Sigmoid colon (tissue), 7 donors: ENCODE results near the gene CAPN8. TPM values are rescaled to one million over a fixed set of nuclear protein-coding genes. Genes with fewer than 3 reads are reported as not detected.

Experiments
- DNase-seq: peaks from one replicate; pipeline ENCODE4 v3.0.0-alpha.2; 2019
- H3K27ac ChIP-seq, 4 donors: fragments of 200-600 bp; sonication (generic); one replicate each; pipeline ENCODE4 v1.5.1; 2016 to 2019; ENCODE audit warnings: mild to moderate bottlenecking in 1 of 4
- H3K27me3 ChIP-seq, 3 donors: fragments of 200-600 bp; sonication (generic); one replicate each; pipeline ENCODE4 v1.5.1; 2019; ENCODE audit warnings: mild to moderate bottlenecking in 1 of 3
- H3K36me3 ChIP-seq, 4 donors: fragments of 200-600 bp; sonication (generic); one replicate each; pipeline ENCODE4 v1.5.1; 2016 to 2019
- H3K4me1 ChIP-seq, 4 donors: fragments of 200-600 bp; sonication (generic); one replicate each; pipeline ENCODE4 v1.5.1; 2017 to 2019
- H3K4me3 ChIP-seq, 4 donors: fragments of 200-600 bp; sonication (generic); one replicate each; pipeline ENCODE4 v1.5.1; 2017 to 2019; ENCODE audit warnings: mild to moderate bottlenecking in 2 of 4, moderate library complexity in 1 of 4
- H3K9me3 ChIP-seq, 4 donors: fragments of 200-600 bp in 3 of 4; sonication (generic) in 3 of 4; one replicate each; pipeline versions ENCODE4 v1.5.1 to v1.6.1; 2013 to 2019
- CTCF ChIP-seq, 4 experiments: fragments of 450-650 bp in 3 of 4; fragments of 200-600 bp in 1 of 4; IDR thresholded peaks; one replicate each; pipeline ENCODE4 v1.5.1; 2016 to 2019; ENCODE audit warnings: antibody characterized with exemption in 4 of 4, mild to moderate bottlenecking in 3 of 4, moderate library complexity in 2 of 4
- EP300 ChIP-seq, 4 donors: sonication (generic); formaldehyde crosslinking; IDR thresholded peaks; one replicate each; pipeline ENCODE4 v1.6.1; 2017; ENCODE audit warnings: antibody characterized with exemption in 4 of 4
- POLR2A ChIP-seq, 2 donors: fragments of 450-650 bp; IDR thresholded peaks; one replicate each; pipeline ENCODE4 v1.6.1; 2016; ENCODE audit warnings: antibody characterized with exemption in 2 of 2, mild to moderate bottlenecking in 2 of 2, moderate library complexity in 2 of 2
- POLR2AphosphoS5 ChIP-seq, 4 donors: sonication (generic); formaldehyde crosslinking; IDR thresholded peaks; one replicate each; pipeline ENCODE4 v1.6.1; 2017; ENCODE audit warnings: antibody characterized with exemption in 4 of 4
- WGBS, 2 donors: extraction: QIAGEN DNeasy Blood & Tissue Kit; methylation state at CpG; one replicate each; pipeline ENCODE4 v1.1.7; 2013; 5-methylcytosine and 5-hydroxymethylcytosine counted together
- intact Hi-C: fragments of 100-400 bp; cut with DNase I; formaldehyde crosslinking; loops from one replicate; pipeline ENCODE4 v1.15.1; 2023
- polyA plus RNA-seq, 3 donors: library from polyadenylated mRNA; stranded (reverse); fragments of 200-250 nt; gene quantifications; one replicate each; pipeline ENCODE4 v1.2.3, GENCODE V29; 2013
- total RNA-seq, 4 donors: library from RNA; depleted of rRNA; stranded (reverse); fragments of >200 nt; gene quantifications; one replicate each; pipeline ENCODE4 v1.1.0, GENCODE V29; 2016
- donor health status: healthy with polysubstance abuse.
- donor health status: Bipolar disorder and iron deficiency.
- donor health status: healthy.

The CAPN8 gene
- total and polyA plus RNA-seq, 7 donors, result 1.1 to 67.6 (median 42.7) TPM; not detected in 3

GRCh38 chr1:223702735-223703667 is 37.5 kb upstream of the CAPN8 start:
- 90 to 92% methylated on average over 4 of the region's 4 CpGs for WGBS, 2 donors
- intact Hi-C loops, result no loop called here
- peaks cover 0 to 54% (median 48%) of the 10 kb centered on the region in 4 donors for H3K4me1 ChIP-seq

DNA sequence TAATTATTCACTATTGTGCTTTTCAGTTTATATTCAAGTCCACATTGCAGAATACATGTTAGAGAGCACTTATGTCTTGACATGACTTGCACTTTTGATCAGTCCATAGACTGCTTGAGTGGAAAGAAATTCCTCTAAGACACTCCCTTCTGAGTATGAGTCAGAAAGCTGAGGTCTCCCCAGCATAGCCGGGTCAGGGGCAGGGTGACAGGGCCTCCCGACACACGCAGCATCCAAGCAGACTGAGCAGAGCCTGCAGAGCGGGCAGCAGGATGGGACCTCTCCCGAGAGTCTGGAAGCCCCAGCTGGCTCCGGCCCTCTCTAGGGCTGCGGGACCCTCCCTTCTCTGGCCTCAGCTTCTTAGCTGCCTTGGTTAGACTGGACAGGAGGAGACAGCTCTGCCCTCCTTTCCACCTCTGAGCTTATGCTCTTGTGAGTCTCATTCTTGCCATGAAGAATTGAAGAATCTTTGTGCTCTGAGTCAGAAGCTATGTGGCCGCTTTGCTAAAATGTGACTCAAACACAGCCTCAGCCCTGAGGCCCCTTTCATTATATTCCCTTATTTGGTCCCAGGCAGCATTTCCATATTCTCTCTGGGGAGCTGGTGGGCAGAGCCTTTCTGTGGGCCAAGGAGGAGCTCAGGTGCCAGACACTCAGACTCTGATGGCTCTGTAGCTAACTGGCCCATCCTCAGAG is 35.6 kb upstream of the CAPN8 start:
- peak overlapping the region; percentile 56 to 87 (median 72) for H3K27ac ChIP-seq
- intact Hi-C loops, result no loop called here
- no peaks in the 10 kb centered on the region for H3K27me3 ChIP-seq
- DNase-seq, result no peak
- H3K36me3 ChIP-seq, result no peaks in the 10 kb centered on the region
- no peaks in the 10 kb centered on the region for H3K9me3 ChIP-seq
- H3K4me3 ChIP-seq, result no peak overlapping the region
- H3K4me1 ChIP-seq, result peaks cover 0 to 35% (median 31%) of the 10 kb centered on the region in 4 donors
- TF ChIP-seq EP300 (IDR thresholded peaks at IDR 0.05) (no peak), POLR2AphosphoS5 (IDR thresholded peaks at IDR 0.05) (peak in 2 of 4 donors; percentile 15 to 36), POLR2A (IDR thresholded peaks at IDR 0.05) (no peak)
- 77 to 84% methylated on average over 8 of the region's 8 CpGs for WGBS, 2 donors

More at GRCh38 chr1:223702735-223703667, 37.5 kb upstream of the CAPN8 start:
- Histone ChIP-seq H3K27ac (peak overlapping the region in 1 of 4 donors; percentile 32), H3K4me3 (no peak overlapping the region), H3K36me3 (no peaks in the 10 kb centered on the region), H3K9me3 (no peaks in the 10 kb centered on the region), H3K27me3 (no peaks in the 10 kb centered on the region)
- DNase-seq, result no peak
- TF ChIP-seq CTCF (IDR thresholded peaks at IDR 0.05) (no peak), POLR2A (IDR thresholded peaks at IDR 0.05) (no peak), EP300 (IDR thresholded peaks at IDR 0.05) (no peak), POLR2AphosphoS5 (IDR thresholded peaks at IDR 0.05) (no peak)

DNA sequence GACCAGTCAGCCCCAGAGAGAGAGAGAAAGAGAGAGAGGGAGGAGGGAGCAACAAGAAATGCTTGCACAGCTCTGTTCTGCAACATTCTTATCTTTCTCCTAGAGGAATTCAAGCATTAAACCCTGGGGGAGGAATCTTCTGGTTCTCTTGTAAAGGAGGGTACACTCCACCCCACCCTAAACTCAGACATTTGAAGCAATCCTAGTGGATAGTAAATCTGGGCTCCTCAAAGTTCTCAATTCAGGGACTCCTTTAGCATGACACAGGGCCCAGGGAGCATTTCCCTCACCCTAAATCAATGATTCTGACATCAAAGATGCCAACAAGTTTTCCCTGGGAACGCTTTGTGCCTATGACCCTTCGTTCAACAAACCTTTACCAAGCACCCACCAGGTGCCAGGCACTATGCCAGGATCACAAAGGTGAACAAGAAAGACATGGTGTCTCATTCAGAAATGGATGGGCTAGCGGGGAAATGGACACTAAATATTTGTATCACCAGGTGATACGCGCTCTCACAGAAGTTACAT is 35.0 kb upstream of the CAPN8 start:
- H3K9me3 ChIP-seq, result no peaks in the 10 kb centered on the region
- TF ChIP-seq EP300 (IDR thresholded peaks at IDR 0.05) (no peak), POLR2AphosphoS5 (IDR thresholded peaks at IDR 0.05) (no peak), CTCF (IDR thresholded peaks at IDR 0.05) (no peak), POLR2A (IDR thresholded peaks at IDR 0.05) (no peak)
- H3K27me3 ChIP-seq, result no peaks in the 10 kb centered on the region
- DNase-seq, result no peak
- WGBS, 2 donors, result 65 to 90% methylated on average over 5 of the region's 5 CpGs
- H3K27ac ChIP-seq, result peak overlapping the region; percentile 56 to 87 (median 72)
- H3K4me3 ChIP-seq, result no peak overlapping the region
- peaks cover 0 to 30% (median 26%) of the 10 kb centered on the region in 4 donors for H3K4me1 ChIP-seq
- intact Hi-C loops, result no loop called here
- no peaks in the 10 kb centered on the region for H3K36me3 ChIP-seq

DNA sequence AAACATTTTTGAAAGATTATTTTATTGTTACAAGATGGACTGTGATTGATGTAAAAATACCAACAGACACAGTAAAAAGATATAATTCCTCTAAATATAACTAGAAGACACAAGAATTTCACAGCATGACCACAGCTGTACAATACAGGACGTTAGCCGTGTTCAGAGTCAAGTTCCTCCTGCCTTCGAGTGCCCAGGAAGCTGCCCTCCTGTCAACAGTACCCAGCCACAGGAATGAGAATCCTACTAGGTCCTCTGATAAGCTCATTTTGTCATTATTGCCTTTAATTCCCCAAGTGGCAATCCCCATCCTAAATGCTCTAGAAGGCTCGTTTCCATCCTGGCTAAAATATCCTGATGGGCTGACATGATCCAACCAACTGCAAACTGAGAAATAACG is 30.4 kb upstream of the CAPN8 start:
- peaks cover 0 to 14% (median 11%) of the 10 kb centered on the region in 4 donors for H3K4me1 ChIP-seq
- no peaks in the 10 kb centered on the region for H3K36me3 ChIP-seq
- DNase-seq, result no peak
- 70 to 79% methylated on average over 5 of the region's 5 CpGs for WGBS, 2 donors
- H3K27me3 ChIP-seq, result no peaks in the 10 kb centered on the region
- no peak overlapping the region for H3K27ac ChIP-seq
- no peaks in the 10 kb centered on the region for H3K9me3 ChIP-seq
- intact Hi-C loops, result no loop called here
- TF ChIP-seq CTCF (IDR thresholded peaks at IDR 0.05) (no peak), POLR2AphosphoS5 (IDR thresholded peaks at IDR 0.05) (no peak), EP300 (IDR thresholded peaks at IDR 0.05) (no peak), POLR2A (IDR thresholded peaks at IDR 0.05) (no peak)
- no peak overlapping the region for H3K4me3 ChIP-seq
